ENCODE results near the gene MARCHF2.

DNA sequence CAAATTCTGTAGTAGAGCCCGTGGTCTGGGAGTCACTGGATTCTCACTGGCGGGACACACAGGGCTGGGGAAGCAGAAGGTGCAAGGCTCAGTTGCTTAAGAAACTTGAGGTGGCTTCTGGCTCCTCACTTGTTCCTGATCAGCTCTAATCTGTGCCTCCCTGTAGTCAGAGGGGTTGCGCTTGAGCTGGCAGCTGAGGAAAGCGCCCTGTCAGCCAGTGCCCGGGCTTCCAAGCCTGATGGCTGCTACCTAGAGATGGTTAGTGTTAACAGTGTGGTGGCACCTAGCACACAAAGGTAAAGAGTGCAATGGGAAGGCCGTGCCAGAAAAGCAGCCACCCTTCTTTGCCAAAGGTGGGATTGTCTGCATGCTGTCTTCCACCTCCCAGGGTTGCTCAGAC, 40.5 kb downstream of the MARCHF2 start:
- TF ChIP-seq POLR2A (IDR thresholded peaks at IDR 0.05) (no peak), POLR2AphosphoS5 (IDR thresholded peaks at IDR 0.05) (no peak), EP300 (IDR thresholded peaks at IDR 0.05) (no peak)
- TF ChIP-seq, protein P1, sequence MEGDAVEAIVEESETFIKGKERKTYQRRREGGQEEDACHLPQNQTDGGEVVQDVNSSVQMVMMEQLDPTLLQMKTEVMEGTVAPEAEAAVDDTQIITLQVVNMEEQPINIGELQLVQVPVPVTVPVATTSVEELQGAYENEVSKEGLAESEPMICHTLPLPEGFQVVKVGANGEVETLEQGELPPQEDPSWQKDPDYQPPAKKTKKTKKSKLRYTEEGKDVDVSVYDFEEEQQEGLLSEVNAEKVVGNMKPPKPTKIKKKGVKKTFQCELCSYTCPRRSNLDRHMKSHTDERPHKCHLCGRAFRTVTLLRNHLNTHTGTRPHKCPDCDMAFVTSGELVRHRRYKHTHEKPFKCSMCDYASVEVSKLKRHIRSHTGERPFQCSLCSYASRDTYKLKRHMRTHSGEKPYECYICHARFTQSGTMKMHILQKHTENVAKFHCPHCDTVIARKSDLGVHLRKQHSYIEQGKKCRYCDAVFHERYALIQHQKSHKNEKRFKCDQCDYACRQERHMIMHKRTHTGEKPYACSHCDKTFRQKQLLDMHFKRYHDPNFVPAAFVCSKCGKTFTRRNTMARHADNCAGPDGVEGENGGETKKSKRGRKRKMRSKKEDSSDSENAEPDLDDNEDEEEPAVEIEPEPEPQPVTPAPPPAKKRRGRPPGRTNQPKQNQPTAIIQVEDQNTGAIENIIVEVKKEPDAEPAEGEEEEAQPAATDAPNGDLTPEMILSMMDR (IDR thresholded peaks at IDR 0.05), result no peak
